ENCODE measurements around the gene DES. TPM values are rescaled to one million over a fixed set of nuclear protein-coding genes. Genes with fewer than 3 reads are reported as not detected.

Gene DES
- total and polyA plus RNA-seq, 9 of the 15 experiments (the other 6 are each of a cell fraction or from before 2014, with no cell fraction given) = 2.5 to 58.9 (median 21.9) TPM

Other genes starting within 250 kb of the DES start
Only the 7 nearest of the 24 such genes appear.
- gene PTPRN, start 109.0 kb upstream of the DES start, total RNA-seq (2014; rRNA removed) = 0.45 and 0.53 TPM in 2 replicates
- gene PTPRN, start 109.0 kb upstream of the DES start, total RNA-seq (2014; rRNA removed; fragmentation: Illumina TruSeq; extraction: Trizol) = 0.03 and 0.25 TPM in 2 replicates
- 0.23 and 0.40 TPM in 2 replicates for gene PTPRN, start 109.0 kb upstream of the DES start, total RNA-seq (2015; rRNA removed; fragmentation: Illumina TruSeq; extraction: Trizol)
- gene PTPRN, start 109.0 kb upstream of the DES start, total RNA-seq (2021) = 0.67 and 0.71 TPM in 2 replicates
- 1.2 and 2.4 TPM in 2 replicates for gene PTPRN, start 109.0 kb upstream of the DES start, polyA plus RNA-seq (2011; rRNA removed)
- 0.30 and 0.93 TPM in 2 replicates for gene PTPRN, start 109.0 kb upstream of the DES start, polyA plus RNA-seq (2014; fragmentation: Illumina TruSeq; extraction: Trizol)
- gene PTPRN, start 109.0 kb upstream of the DES start, polyA plus RNA-seq (2014; fragmentation: Nextera tagmentation; extraction: Ambion mirVana) = under 1 TPM in 1 of 2 experiments, not detected in 1; 0.15 TPM
- 0.98 and 1.3 TPM in 2 replicates for gene PTPRN, start 109.0 kb upstream of the DES start, polyA plus RNA-seq (2014; rRNA removed)
- gene RESP18, start 85.6 kb upstream of the DES start, total RNA-seq (2014; rRNA removed) = not detected in 2 replicates
- not detected in 2 replicates for gene RESP18, start 85.6 kb upstream of the DES start, total RNA-seq (2014; rRNA removed; fragmentation: Illumina TruSeq; extraction: Trizol)
- not detected in 2 replicates for gene RESP18, start 85.6 kb upstream of the DES start, total RNA-seq (2015; rRNA removed; fragmentation: Illumina TruSeq; extraction: Trizol)
- not detected in 2 replicates for gene RESP18, start 85.6 kb upstream of the DES start, total RNA-seq (2021)
- not detected in 2 replicates for gene RESP18, start 85.6 kb upstream of the DES start, polyA plus RNA-seq (2011; rRNA removed)
- gene RESP18, start 85.6 kb upstream of the DES start, polyA plus RNA-seq (2014; fragmentation: Illumina TruSeq; extraction: Trizol) = not detected in 2 replicates
- not detected for gene RESP18, start 85.6 kb upstream of the DES start, polyA plus RNA-seq (2014; fragmentation: Nextera tagmentation; extraction: Ambion mirVana)
- gene RESP18, start 85.6 kb upstream of the DES start, polyA plus RNA-seq (2014; rRNA removed) = not detected in 2 replicates
- gene DNPEP, start 30.5 kb upstream of the DES start, total RNA-seq (2014; rRNA removed) = 37.5 and 62.2 TPM in 2 replicates
- gene DNPEP, start 30.5 kb upstream of the DES start, total RNA-seq (2014; rRNA removed; fragmentation: Illumina TruSeq; extraction: Trizol) = 28.3 and 38.1 TPM in 2 replicates
- 44.0 and 45.5 TPM in 2 replicates for gene DNPEP, start 30.5 kb upstream of the DES start, total RNA-seq (2015; rRNA removed; fragmentation: Illumina TruSeq; extraction: Trizol)
- 71.4 and 74.8 TPM in 2 replicates for gene DNPEP, start 30.5 kb upstream of the DES start, total RNA-seq (2021)
- gene DNPEP, start 30.5 kb upstream of the DES start, polyA plus RNA-seq (2011; rRNA removed) = 52.5 and 66.6 TPM in 2 replicates
- 45.2 and 68.1 TPM in 2 replicates for gene DNPEP, start 30.5 kb upstream of the DES start, polyA plus RNA-seq (2014; fragmentation: Illumina TruSeq; extraction: Trizol)
- 10 to 100 TPM; 34.6 to 53.2 TPM for gene DNPEP, start 30.5 kb upstream of the DES start, polyA plus RNA-seq (2014; fragmentation: Nextera tagmentation; extraction: Ambion mirVana)
- 61.3 and 70.4 TPM in 2 replicates for gene DNPEP, start 30.5 kb upstream of the DES start, polyA plus RNA-seq (2014; rRNA removed)
- gene SPEG, start 16.5 kb downstream of the DES start, total RNA-seq (2014; rRNA removed) = 3.9 and 6.0 TPM in 2 replicates
- gene SPEG, start 16.5 kb downstream of the DES start, total RNA-seq (2014; rRNA removed; fragmentation: Illumina TruSeq; extraction: Trizol) = 1.3 and 1.5 TPM in 2 replicates
- 3.0 and 3.7 TPM in 2 replicates for gene SPEG, start 16.5 kb downstream of the DES start, total RNA-seq (2015; rRNA removed; fragmentation: Illumina TruSeq; extraction: Trizol)
- 6.0 and 8.7 TPM in 2 replicates for gene SPEG, start 16.5 kb downstream of the DES start, total RNA-seq (2021)
- 6.3 and 6.5 TPM in 2 replicates for gene SPEG, start 16.5 kb downstream of the DES start, polyA plus RNA-seq (2011; rRNA removed)
- 2.4 and 5.5 TPM in 2 replicates for gene SPEG, start 16.5 kb downstream of the DES start, polyA plus RNA-seq (2014; fragmentation: Illumina TruSeq; extraction: Trizol)
- 1 to 10 TPM in 1 of 2 experiments, under 1 TPM in 1; 0.49 to 1.3 TPM for gene SPEG, start 16.5 kb downstream of the DES start, polyA plus RNA-seq (2014; fragmentation: Nextera tagmentation; extraction: Ambion mirVana)
- 6.5 and 7.9 TPM in 2 replicates for gene SPEG, start 16.5 kb downstream of the DES start, polyA plus RNA-seq (2014; rRNA removed)
- gene GMPPA, start 80.5 kb downstream of the DES start, total RNA-seq (2014; rRNA removed) = 66.7 and 93.8 TPM in 2 replicates
- 38.5 and 47.9 TPM in 2 replicates for gene GMPPA, start 80.5 kb downstream of the DES start, total RNA-seq (2014; rRNA removed; fragmentation: Illumina TruSeq; extraction: Trizol)
- 59.6 and 65.4 TPM in 2 replicates for gene GMPPA, start 80.5 kb downstream of the DES start, total RNA-seq (2015; rRNA removed; fragmentation: Illumina TruSeq; extraction: Trizol)
- gene GMPPA, start 80.5 kb downstream of the DES start, total RNA-seq (2021) = 69.7 and 71.3 TPM in 2 replicates
- 101 and 108 TPM in 2 replicates for gene GMPPA, start 80.5 kb downstream of the DES start, polyA plus RNA-seq (2011; rRNA removed)
- 82.1 and 90.5 TPM in 2 replicates for gene GMPPA, start 80.5 kb downstream of the DES start, polyA plus RNA-seq (2014; fragmentation: Illumina TruSeq; extraction: Trizol)
- 10 to 100 TPM in 1 of 2 experiments, 1 to 10 TPM in 1; 7.0 to 24.7 TPM for gene GMPPA, start 80.5 kb downstream of the DES start, polyA plus RNA-seq (2014; fragmentation: Nextera tagmentation; extraction: Ambion mirVana)
- gene GMPPA, start 80.5 kb downstream of the DES start, polyA plus RNA-seq (2014; rRNA removed) = 71.2 and 75.4 TPM in 2 replicates
- gene ASIC4, start 96.1 kb downstream of the DES start, total RNA-seq (2014; rRNA removed) = 17.7 and 24.8 TPM in 2 replicates
- gene ASIC4, start 96.1 kb downstream of the DES start, total RNA-seq (2014; rRNA removed; fragmentation: Illumina TruSeq; extraction: Trizol) = 2.3 and 3.8 TPM in 2 replicates
- gene ASIC4, start 96.1 kb downstream of the DES start, total RNA-seq (2015; rRNA removed; fragmentation: Illumina TruSeq; extraction: Trizol) = 9.6 and 9.8 TPM in 2 replicates
- 13.5 and 14.7 TPM in 2 replicates for gene ASIC4, start 96.1 kb downstream of the DES start, total RNA-seq (2021)
- 2.5 and 8.6 TPM in 2 replicates for gene ASIC4, start 96.1 kb downstream of the DES start, polyA plus RNA-seq (2011; rRNA removed)
- gene ASIC4, start 96.1 kb downstream of the DES start, polyA plus RNA-seq (2014; fragmentation: Illumina TruSeq; extraction: Trizol) = 4.8 and 5.0 TPM in 2 replicates
- gene ASIC4, start 96.1 kb downstream of the DES start, polyA plus RNA-seq (2014; fragmentation: Nextera tagmentation; extraction: Ambion mirVana) = under 1 TPM; 0.07 to 0.08 TPM
- 19.0 and 19.2 TPM in 2 replicates for gene ASIC4, start 96.1 kb downstream of the DES start, polyA plus RNA-seq (2014; rRNA removed)
- gene CHPF, start 125.4 kb downstream of the DES start, total RNA-seq (2014; rRNA removed) = 57.2 and 67.6 TPM in 2 replicates
- 1.5 and 2.0 TPM in 2 replicates for gene CHPF, start 125.4 kb downstream of the DES start, total RNA-seq (2014; rRNA removed; fragmentation: Illumina TruSeq; extraction: Trizol)
- 7.9 and 9.0 TPM in 2 replicates for gene CHPF, start 125.4 kb downstream of the DES start, total RNA-seq (2015; rRNA removed; fragmentation: Illumina TruSeq; extraction: Trizol)
- 40.1 and 41.1 TPM in 2 replicates for gene CHPF, start 125.4 kb downstream of the DES start, total RNA-seq (2021)
- 9.9 and 14.8 TPM in 2 replicates for gene CHPF, start 125.4 kb downstream of the DES start, polyA plus RNA-seq (2011; rRNA removed)
- 2.6 and 11.5 TPM in 2 replicates for gene CHPF, start 125.4 kb downstream of the DES start, polyA plus RNA-seq (2014; fragmentation: Illumina TruSeq; extraction: Trizol)
- gene CHPF, start 125.4 kb downstream of the DES start, polyA plus RNA-seq (2014; fragmentation: Nextera tagmentation; extraction: Ambion mirVana) = under 1 TPM; 0.15 to 0.35 TPM
- gene CHPF, start 125.4 kb downstream of the DES start, polyA plus RNA-seq (2014; rRNA removed) = 31.8 and 32.1 TPM in 2 replicates

All from K562 (cell line).